ENCODE data around the gene OXTR. TPM values are rescaled to one million over a fixed set of nuclear protein-coding genes. Genes with fewer than 3 reads are reported as not detected.

OXTR gene
- total and polyA plus RNA-seq, 8 donors, result 0.05 to 2.4 (median 0.24) TPM

DNA sequence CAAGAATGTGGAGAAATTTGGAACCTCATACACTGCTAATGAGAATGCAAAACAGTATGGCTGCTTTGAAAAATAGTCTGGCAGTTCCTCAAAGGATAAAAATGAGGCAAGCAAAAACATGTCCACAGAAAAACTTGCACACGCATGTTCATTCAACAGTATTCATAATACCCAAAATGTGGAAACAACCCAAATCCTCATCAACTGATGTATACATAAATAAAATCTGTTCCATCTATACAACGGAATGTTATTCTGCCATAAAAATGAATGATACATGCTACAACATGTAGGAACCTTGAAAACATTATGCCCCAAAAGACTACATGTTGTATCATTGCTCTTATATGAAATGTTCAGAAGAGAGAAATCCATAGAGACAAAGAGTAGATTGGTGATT is 36.4 kb upstream of the OXTR start:
- Histone ChIP-seq H3K4me1 (no peaks in the 10 kb centered on the region), H3K4me3 (no peak overlapping the region), H3K9me3 (no peaks in the 10 kb centered on the region), H3K27ac (no peak overlapping the region), H3K36me3 (no peaks in the 10 kb centered on the region), H3K27me3 (no peaks in the 10 kb centered on the region)
- WGBS, 2 donors, result 83 to 88% methylated on average over 2 of the region's 2 CpGs
- ATAC-seq, result no peak
- no peak for TF ChIP-seq CTCF (IDR thresholded peaks at IDR 0.05)
- intact Hi-C loops (cut with DNase I), result no loop called here
- DNase-seq, result no peak
- FAIRE-seq, result no peak

GRCh38 chr3:8802256-8802655 is 32.8 kb upstream of the OXTR start:
- WGBS, 2 donors, result 61 to 71% methylated on average over 3 of the region's 3 CpGs
- TF ChIP-seq CTCF (IDR thresholded peaks at IDR 0.05), result no peak
- no peak overlapping the region for H3K27ac ChIP-seq
- H3K4me3 ChIP-seq, result no peak overlapping the region
- ATAC-seq, result no peak
- FAIRE-seq, result no peak
- no peaks in the 10 kb centered on the region for H3K36me3 ChIP-seq
- no peaks in the 10 kb centered on the region for H3K4me1 ChIP-seq
- no peaks in the 10 kb centered on the region for H3K9me3 ChIP-seq
- no peak for DNase-seq
- H3K27me3 ChIP-seq, result no peaks in the 10 kb centered on the region
- intact Hi-C loops (cut with DNase I), result no loop called here

DNA sequence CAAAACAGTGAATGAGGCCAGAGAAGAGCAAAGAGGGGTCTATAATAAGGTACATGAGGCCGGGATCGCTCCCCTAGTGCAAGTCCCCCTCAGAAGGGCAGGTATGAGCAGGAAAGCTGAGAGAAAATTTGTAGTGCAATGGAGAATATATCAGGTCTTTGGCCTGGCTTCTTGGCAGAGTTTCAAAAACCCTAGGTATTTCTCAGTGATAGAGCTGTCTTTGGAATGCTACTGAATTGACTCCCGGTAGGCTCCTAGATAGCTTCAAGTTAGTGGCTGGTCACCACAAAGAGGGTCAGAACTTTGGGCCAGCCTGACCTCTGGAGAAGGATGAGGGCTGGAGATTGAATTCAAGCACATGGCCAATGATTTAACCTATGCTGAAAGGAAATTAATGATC is 30.6 kb upstream of the OXTR start:
- Histone ChIP-seq H3K36me3 (no peaks in the 10 kb centered on the region), H3K4me3 (no peak overlapping the region), H3K4me1 (no peaks in the 10 kb centered on the region), H3K27ac (no peak overlapping the region), H3K27me3 (no peaks in the 10 kb centered on the region), H3K9me3 (no peaks in the 10 kb centered on the region)
- intact Hi-C loops (cut with DNase I), result no loop called here
- 47 to 63% methylated on average over 3 of the region's 3 CpGs for whole genome bisulfite sequencing, 2 donors
- FAIRE-seq, result no peak
- TF ChIP-seq CTCF (IDR thresholded peaks at IDR 0.05), result no peak
- ATAC-seq, result no peak
- no peak for DNase-seq

GRCh38 chr3:8794247-8794646 is 24.8 kb upstream of the OXTR start:
- no peaks in the 10 kb centered on the region for H3K36me3 ChIP-seq
- ATAC-seq (no peak), FAIRE-seq (no peak), DNase-seq (no peak)
- no peak overlapping the region for H3K4me3 ChIP-seq
- no peaks in the 10 kb centered on the region for H3K4me1 ChIP-seq
- no peaks in the 10 kb centered on the region for H3K9me3 ChIP-seq
- no peaks in the 10 kb centered on the region for H3K27me3 ChIP-seq
- 75 to 81% methylated on average over 3 of the region's 3 CpGs for WGBS, 2 donors
- no peak overlapping the region for H3K27ac ChIP-seq
- intact Hi-C loops (cut with DNase I), result no loop called here
- TF ChIP-seq CTCF (IDR thresholded peaks at IDR 0.05), result no peak

- DNase-seq, result no peak
- H3K27ac ChIP-seq, result no peak overlapping the region
- WGBS, 2 donors, result 75 to 80% methylated on average over 7 of the region's 7 CpGs
- no peaks in the 10 kb centered on the region for H3K4me1 ChIP-seq
- no peaks in the 10 kb centered on the region for H3K9me3 ChIP-seq
- ATAC-seq, result no peak
- FAIRE-seq, result no peak
- intact Hi-C loops (cut with DNase I), result no loop called here
- no peak for TF ChIP-seq CTCF (IDR thresholded peaks at IDR 0.05)
- no peak overlapping the region for H3K4me3 ChIP-seq
- H3K36me3 ChIP-seq, result no peaks in the 10 kb centered on the region
- H3K27me3 ChIP-seq, result no peaks in the 10 kb centered on the region
Observed at GRCh38 chr3:8793242-8793641, 23.8 kb upstream of the OXTR start.
